Esophagus squamous epithelium (tissue), 5 donors: Measurements from ENCODE around the gene SCN8A. TPM values are rescaled to one million over a fixed set of nuclear protein-coding genes. Genes with fewer than 3 reads are reported as not detected.

Source experiments
- DNase-seq: peaks from one replicate; lab custom pipeline; 2025; lab: John Stamatoyannopoulos, UW
- H3K27ac ChIP-seq, 4 donors: fragments of 200-600 bp; sonication (generic); one replicate each; pipeline ENCODE4 v1.5.1; 2016 to 2019; ENCODE audit warnings: mild to moderate bottlenecking in 1 of 4
- H3K27me3 ChIP-seq, 4 donors: fragments of 200-600 bp; sonication (generic); 1 replicate in 3 of 4; 2 replicates in 1 of 4; pipeline versions ENCODE4 v1.5.1 to v1.6.0; 2017 to 2021; ENCODE audit warnings: antibody characterized with exemption in 1 of 4
- H3K36me3 ChIP-seq, 3 donors: fragments of 200-600 bp; sonication (generic); one replicate each; pipeline ENCODE4 v1.5.1; 2016 to 2019
- H3K4me1 ChIP-seq, 3 donors: fragments of 200-600 bp; sonication (generic); one replicate each; pipeline ENCODE4 v1.5.1; 2017 to 2019
- H3K4me3 ChIP-seq, 4 donors: fragments of 200-600 bp; sonication (generic); 1 replicate in 3 of 4; 2 replicates in 1 of 4; pipeline ENCODE4 v1.5.1; 2016 to 2019; ENCODE audit warnings: mild to moderate bottlenecking in 2 of 4, moderate library complexity in 1 of 4
- H3K9me3 ChIP-seq, 3 donors: fragments of 200-600 bp; sonication (generic); one replicate each; pipeline ENCODE4 v1.5.1; 2016 to 2019
- POLR2A ChIP-seq, 4 donors: fragments of 450-650 bp; IDR thresholded peaks; one replicate each; pipeline ENCODE4 v1.6.1; 2017; ENCODE audit warnings: antibody characterized with exemption in 4 of 4, mild to moderate bottlenecking in 4 of 4, moderate library complexity in 3 of 4
- WGBS, 2 donors: methylation state at CpG; one replicate each; pipeline ENCODE4 v1.1.5; 2018; 5-methylcytosine and 5-hydroxymethylcytosine counted together
- intact Hi-C: fragments of 100-400 bp; cut with DNase I; formaldehyde crosslinking; loops from one replicate; pipeline ENCODE4 v1.15.0; 2022
- total RNA-seq, 4 donors: library from RNA; depleted of rRNA; stranded (reverse); fragments of >200 nt; gene quantifications; one replicate each; pipeline ENCODE4 v1.1.0, GENCODE V29; 2016
- TF ChIP-seq, protein P1 (sequence below), 6 experiments: fragments of 450-650 bp in 4 of 6; fragments of 200-600 bp in 2 of 6; sonication (generic) in 2 of 6; IDR thresholded peaks; one replicate each; pipeline ENCODE4 v1.5.1; 2016 to 2019; ENCODE audit warnings: antibody characterized with exemption in 6 of 6, mild to moderate bottlenecking in 4 of 6, moderate library complexity in 4 of 6
- donor health status: DM: yes; HTN: yes; CAD: no.

The SCN8A gene
- total RNA-seq, 4 donors from 2014 or later: 0.11 to 1.1 (median 0.40) TPM

DNA sequence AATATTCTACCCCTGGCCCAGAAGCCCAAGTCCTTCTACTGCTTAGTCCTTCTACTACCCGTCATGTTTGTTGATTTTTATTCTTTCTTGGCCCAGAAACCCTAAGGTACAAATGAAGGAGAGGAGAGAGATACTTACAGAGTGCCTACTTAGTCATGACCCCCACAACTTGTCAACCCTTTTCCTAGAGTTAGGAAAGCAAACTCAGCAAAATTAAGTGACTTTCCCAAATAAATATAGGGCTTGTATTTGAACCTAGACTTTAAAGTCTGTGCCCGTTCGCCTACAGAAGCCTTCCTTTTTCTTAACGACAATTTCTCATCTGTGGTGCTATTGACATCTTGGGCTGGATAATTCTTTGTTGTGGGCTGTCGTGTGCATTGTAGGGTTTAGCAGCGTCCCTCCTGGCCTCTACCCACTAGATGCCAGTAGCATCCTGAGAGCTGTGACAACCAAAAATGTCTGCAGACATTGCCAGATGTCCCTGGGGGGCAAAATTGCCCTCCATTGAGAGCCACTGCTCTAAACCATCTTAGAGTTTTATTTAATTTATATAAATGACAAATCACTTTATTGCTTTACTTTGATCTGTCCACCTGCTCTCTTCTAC is 175.1 kb downstream of the SCN8A start:
- H3K9me3 ChIP-seq: no peaks in the 10 kb centered on the region
- H3K27ac ChIP-seq: no peak overlapping the region
- TF ChIP-seq, protein P1, sequence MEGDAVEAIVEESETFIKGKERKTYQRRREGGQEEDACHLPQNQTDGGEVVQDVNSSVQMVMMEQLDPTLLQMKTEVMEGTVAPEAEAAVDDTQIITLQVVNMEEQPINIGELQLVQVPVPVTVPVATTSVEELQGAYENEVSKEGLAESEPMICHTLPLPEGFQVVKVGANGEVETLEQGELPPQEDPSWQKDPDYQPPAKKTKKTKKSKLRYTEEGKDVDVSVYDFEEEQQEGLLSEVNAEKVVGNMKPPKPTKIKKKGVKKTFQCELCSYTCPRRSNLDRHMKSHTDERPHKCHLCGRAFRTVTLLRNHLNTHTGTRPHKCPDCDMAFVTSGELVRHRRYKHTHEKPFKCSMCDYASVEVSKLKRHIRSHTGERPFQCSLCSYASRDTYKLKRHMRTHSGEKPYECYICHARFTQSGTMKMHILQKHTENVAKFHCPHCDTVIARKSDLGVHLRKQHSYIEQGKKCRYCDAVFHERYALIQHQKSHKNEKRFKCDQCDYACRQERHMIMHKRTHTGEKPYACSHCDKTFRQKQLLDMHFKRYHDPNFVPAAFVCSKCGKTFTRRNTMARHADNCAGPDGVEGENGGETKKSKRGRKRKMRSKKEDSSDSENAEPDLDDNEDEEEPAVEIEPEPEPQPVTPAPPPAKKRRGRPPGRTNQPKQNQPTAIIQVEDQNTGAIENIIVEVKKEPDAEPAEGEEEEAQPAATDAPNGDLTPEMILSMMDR (IDR thresholded peaks at IDR 0.05): no peak
- TF ChIP-seq POLR2A (IDR thresholded peaks at IDR 0.05): no peak
- no peak for DNase-seq
- no peak overlapping the region for H3K4me3 ChIP-seq
- H3K27me3 ChIP-seq: no peaks in the 10 kb centered on the region
- H3K36me3 ChIP-seq: no peaks in the 10 kb centered on the region
- no peaks in the 10 kb centered on the region for H3K4me1 ChIP-seq
- 85 to 87% methylated on average over 6 of the region's 6 CpGs for WGBS, 2 donors
- intact Hi-C loops: no loop called here

DNA sequence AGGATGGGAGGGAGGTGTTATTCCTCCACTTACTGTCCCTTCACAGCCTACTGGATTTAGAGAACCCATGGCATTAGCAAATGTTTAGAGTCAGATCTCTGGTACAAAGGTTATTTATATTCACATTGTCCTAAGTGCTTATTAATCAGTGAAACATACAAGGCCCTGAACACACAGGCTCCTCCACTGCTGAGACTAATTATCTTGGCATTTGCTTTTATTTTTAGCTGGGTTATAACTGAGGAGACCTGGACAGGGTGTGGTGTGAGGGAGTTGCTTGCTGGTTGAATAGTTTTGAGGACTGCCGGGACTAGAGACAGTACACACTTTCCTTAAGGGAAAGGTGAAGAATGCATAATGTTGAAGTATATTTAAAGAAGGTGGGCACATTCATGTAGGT is 180.0 kb downstream of the SCN8A start:
- Histone ChIP-seq H3K27me3 (no peaks in the 10 kb centered on the region), H3K27ac (no peak overlapping the region), H3K9me3 (no peaks in the 10 kb centered on the region), H3K4me3 (no peak overlapping the region), H3K36me3 (no peaks in the 10 kb centered on the region), H3K4me1 (no peaks in the 10 kb centered on the region)
- intact Hi-C loops: no loop called here
- DNase-seq: no peak
- no peak for TF ChIP-seq POLR2A (IDR thresholded peaks at IDR 0.05)
- TF ChIP-seq, protein P1 (IDR thresholded peaks at IDR 0.05): no peak
- WGBS, 2 donors: 91% methylated on average over 1 of the region's 1 CpG; no CpG with 5 or more reads in 1 of the 2 donors

DNA sequence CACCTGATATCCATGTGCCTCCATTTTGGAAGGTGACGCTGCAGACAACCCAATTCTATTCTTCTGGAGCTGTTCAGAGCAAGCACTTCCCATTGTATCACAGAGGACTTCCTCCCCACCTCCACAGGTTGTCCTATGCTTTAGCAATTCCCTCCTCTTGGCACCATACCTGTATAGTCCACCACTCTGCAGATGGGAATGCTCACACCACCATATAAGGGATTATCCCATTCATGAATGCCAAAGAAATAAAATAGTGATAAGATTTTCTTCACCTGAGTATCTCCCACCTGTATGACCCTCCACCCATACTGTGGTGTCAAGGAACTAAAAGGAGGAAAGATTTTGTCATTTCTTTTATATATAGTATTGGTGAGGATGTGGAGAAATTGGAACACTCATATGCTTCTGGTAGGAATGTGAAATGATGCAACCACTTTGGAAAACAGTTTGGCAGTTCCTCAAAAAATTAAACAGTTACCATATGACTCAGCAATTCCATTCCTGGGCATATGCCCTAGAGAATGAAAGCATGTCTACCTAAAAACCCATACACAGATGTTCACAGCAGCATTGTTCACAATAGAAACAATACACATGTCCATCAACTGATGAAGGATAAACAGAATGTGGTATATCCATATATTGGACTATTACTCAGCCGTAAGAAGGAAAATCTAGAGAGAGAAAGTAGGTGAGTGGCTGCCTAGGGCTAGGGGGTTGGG is 182.3 kb downstream of the SCN8A start:
- no peaks in the 10 kb centered on the region for H3K27me3 ChIP-seq
- TF ChIP-seq, protein P1 (IDR thresholded peaks at IDR 0.05): no peak
- no peak for TF ChIP-seq POLR2A (IDR thresholded peaks at IDR 0.05)

DNA sequence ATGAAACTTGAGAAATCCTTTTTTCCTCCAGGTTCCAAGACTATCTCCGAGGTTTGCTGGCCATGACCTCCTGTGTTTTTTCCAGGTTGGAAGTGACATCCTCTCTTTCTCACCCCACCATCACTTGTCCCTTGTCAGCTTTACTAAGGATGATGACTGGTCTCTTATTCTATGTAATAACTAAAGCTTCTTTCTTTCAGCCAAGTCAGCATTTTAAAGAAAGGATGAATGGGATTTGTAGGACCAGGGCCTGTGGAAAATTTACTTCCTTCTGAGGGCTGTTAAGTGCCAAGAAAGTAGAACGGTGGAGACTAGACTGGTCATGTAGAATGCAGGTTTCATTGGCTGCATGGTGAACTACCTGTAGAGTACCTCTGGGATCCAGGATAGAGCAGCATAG is 183.9 kb downstream of the SCN8A start:
- intact Hi-C loops: no loop called here

More for the DNA sequence above, 182.3 kb downstream of the SCN8A start:
- Histone ChIP-seq H3K4me1 (no peaks in the 10 kb centered on the region), H3K4me3 (no peak overlapping the region), H3K27ac (no peak overlapping the region), H3K9me3 (no peaks in the 10 kb centered on the region), H3K36me3 (no peaks in the 10 kb centered on the region)
- intact Hi-C loops: no loop called here
- 85% methylated on average over 2 of the region's 2 CpGs for WGBS, 2 donors
- DNase-seq: no peak

DNA sequence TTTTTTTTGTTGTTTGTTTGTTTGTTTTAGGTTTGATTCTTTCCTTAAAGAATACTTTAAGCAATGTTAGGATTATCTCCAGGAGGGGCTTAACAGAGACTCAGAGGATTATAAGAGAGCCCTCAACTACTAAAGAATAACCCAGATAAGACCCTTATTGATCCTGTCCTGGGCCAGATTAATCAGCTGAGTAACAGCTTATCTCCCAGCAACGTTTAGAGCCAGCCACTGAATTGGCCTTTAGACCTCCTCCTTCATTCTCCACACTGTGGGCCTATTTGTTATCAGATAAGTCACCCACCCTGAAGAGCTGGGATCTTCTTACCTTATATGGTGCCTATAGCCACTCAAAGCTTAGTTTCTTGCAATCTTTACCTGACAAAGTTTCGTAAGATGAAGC is 186.4 kb downstream of the SCN8A start:
- WGBS, 2 donors: 63 to 100% methylated on average over 1 to 2 of the region's 2 CpGs
- no peak overlapping the region for H3K27ac ChIP-seq
- no peak for DNase-seq
- no peak for TF ChIP-seq POLR2A (IDR thresholded peaks at IDR 0.05)
- TF ChIP-seq, protein P1 (IDR thresholded peaks at IDR 0.05): no peak
- no peaks in the 10 kb centered on the region for H3K4me1 ChIP-seq
- no peaks in the 10 kb centered on the region for H3K36me3 ChIP-seq
- peaks cover 0 to 7% (median 0%) of the 10 kb centered on the region in 4 donors for H3K27me3 ChIP-seq
- intact Hi-C loops: no loop called here
- no peak overlapping the region for H3K4me3 ChIP-seq
- H3K9me3 ChIP-seq: no peaks in the 10 kb centered on the region

More for the DNA sequence above, 183.9 kb downstream of the SCN8A start:
- no peak overlapping the region for H3K4me3 ChIP-seq
- no peaks in the 10 kb centered on the region for H3K27me3 ChIP-seq
- TF ChIP-seq, protein P1 (IDR thresholded peaks at IDR 0.05): no peak
- no peak for TF ChIP-seq POLR2A (IDR thresholded peaks at IDR 0.05)
- H3K9me3 ChIP-seq: no peaks in the 10 kb centered on the region
- 42 to 67% methylated on average over 2 of the region's 2 CpGs for WGBS, 2 donors
- no peak overlapping the region for H3K27ac ChIP-seq
- H3K4me1 ChIP-seq: no peaks in the 10 kb centered on the region
- no peak for DNase-seq
- no peaks in the 10 kb centered on the region for H3K36me3 ChIP-seq
